ENCODE measurements around the gene LIG3. TPM values are rescaled to one million over a fixed set of nuclear protein-coding genes. Genes with fewer than 3 reads are reported as not detected.
"Not testable (repeated sequence)": the region's sequence is repeated elsewhere in the genome, so short reads cannot be mapped to it uniquely, and the experiment has no call there.

Gene LIG3
- total RNA-seq, 2 donors from 2014 or later = 42.6 to 116 TPM

GRCh38 chr17:35019386-35020179, 39.3 kb downstream of the LIG3 start:
- ATAC-seq (no peak), DNase-seq (ENCODE audit: low spot score in 2 of 2) (no peak)
- no peaks in the 10 kb centered on the region for H3K9me3 Mint-ChIP-seq
- H3K27ac Mint-ChIP-seq = peak overlapping the region in 1 of 2 donors; percentile 2
- no peaks in the 10 kb centered on the region for H3K36me3 Mint-ChIP-seq

- DNase-seq (ENCODE audit: low spot score in 2 of 2) (no peak), ATAC-seq (no peak)
- no peaks in the 10 kb centered on the region for H3K9me3 Mint-ChIP-seq
- H3K36me3 Mint-ChIP-seq = no peaks in the 10 kb centered on the region
- peak overlapping the region in 1 of 2 donors; percentile 92 for H3K27ac Mint-ChIP-seq
These were observed 41.4 kb downstream of the LIG3 start for GRCh38 chr17:35021520-35022380.

DNA sequence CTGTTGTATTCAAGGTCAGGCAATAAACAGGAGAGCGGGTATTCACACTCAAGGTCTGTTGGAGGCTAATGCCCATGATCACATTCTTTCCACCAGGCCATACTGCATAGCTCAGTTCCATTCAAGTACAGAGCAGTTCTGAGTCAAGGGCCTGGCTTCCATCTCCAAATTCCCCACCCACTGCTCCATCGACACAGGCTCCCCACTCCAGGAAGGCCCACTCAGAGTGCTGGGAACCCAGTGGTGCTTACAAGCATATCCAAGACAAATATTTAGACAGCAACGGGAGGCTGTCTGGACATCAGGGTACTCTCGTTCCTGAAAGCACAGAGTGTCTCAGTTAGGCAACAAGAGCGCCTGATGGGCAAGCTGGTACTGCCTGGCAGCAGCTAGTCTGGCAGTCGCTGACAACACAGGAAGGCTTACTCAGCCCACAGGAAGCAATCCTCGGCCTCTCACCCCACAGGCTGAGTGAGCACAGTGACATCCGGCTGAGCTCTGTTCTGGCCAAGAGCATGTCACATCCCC, 42.3 kb downstream of the LIG3 start:
- Mint-ChIP-seq H3K36me3 (no peaks in the 10 kb centered on the region), H3K27ac (peak overlapping the region; percentile 90 to 92), H3K9me3 (no peaks in the 10 kb centered on the region)
- DNase-seq (ENCODE audit: low spot score in 2 of 2) (peak; percentile 68 to 84), ATAC-seq (peak; percentile 98 to 100)

- DNase-seq (ENCODE audit: low spot score in 2 of 2) (no peak), ATAC-seq (no peak)
- H3K9me3 Mint-ChIP-seq = no peaks in the 10 kb centered on the region
- peak overlapping the region in 1 of 2 donors; percentile 92 for H3K27ac Mint-ChIP-seq
- no peaks in the 10 kb centered on the region for H3K36me3 Mint-ChIP-seq
These were observed 43.2 kb downstream of the LIG3 start for GRCh38 chr17:35023538-35023937.

- H3K27ac Mint-ChIP-seq = no peak overlapping the region
- ATAC-seq = no peak
- no peaks in the 10 kb centered on the region for H3K9me3 Mint-ChIP-seq
- no peaks in the 10 kb centered on the region for H3K36me3 Mint-ChIP-seq
- DNase-seq (ENCODE audit: low spot score in 2 of 2) = no peak
These were observed 45.2 kb downstream of the LIG3 start for GRCh38 chr17:35025541-35025940.

DNA sequence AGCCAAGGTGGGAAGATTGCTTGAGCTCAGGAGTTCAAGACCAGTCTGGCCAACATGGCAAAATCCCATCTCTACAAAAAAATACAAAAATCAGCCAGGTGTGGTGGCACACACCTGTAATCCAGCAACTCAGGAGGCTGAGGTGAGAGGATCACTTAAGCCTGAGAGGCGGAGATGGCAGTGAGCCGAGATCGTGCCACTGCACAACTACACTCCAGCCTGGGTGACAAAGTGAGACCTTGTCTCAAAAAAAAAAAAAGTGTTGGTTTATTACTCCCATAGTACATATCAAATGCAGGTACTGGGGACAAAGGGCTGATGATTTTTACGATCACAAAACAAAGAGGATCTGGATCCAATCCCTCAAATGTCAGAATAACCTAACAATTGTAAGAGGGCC, 47.8 kb downstream of the LIG3 start:
- H3K27ac Mint-ChIP-seq = peak overlapping the region in 1 of 2 donors; percentile 43
- not testable (repeated sequence) for H3K9me3 Mint-ChIP-seq; DNase-seq (ENCODE audit: low spot score in 2 of 2); ATAC-seq; H3K36me3 Mint-ChIP-seq

GRCh38 chr17:35028531-35029262, 48.4 kb downstream of the LIG3 start:
- peak in 1 of 2 donors; percentile 20 for ATAC-seq
- peak overlapping the region; percentile 33 to 43 for H3K27ac Mint-ChIP-seq
- no peaks in the 10 kb centered on the region for H3K9me3 Mint-ChIP-seq
- no peak for DNase-seq (ENCODE audit: low spot score in 2 of 2)
- H3K36me3 Mint-ChIP-seq = peaks cover 0 to 10% of the 10 kb centered on the region in 2 donors

DNA sequence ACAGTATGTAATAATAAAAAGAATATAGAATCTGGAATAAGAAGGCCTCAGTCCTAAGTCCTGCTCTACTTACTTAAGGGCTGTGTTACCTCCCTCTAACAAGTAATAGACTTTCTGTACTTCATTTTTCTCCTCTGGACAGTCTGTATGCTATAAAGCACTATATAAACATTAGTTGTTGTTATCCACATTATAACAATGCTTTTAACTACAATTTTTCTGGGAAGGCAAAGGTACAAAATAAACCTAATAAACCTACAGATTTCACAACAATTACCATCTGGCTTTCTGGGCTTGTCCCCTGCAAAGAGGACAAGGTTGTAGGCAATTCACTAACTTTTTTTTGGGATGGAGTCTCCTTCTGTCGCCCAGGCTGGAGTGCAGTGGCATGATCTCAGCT, 50.5 kb downstream of the LIG3 start:
- H3K27ac Mint-ChIP-seq = no peak overlapping the region
- ATAC-seq (no peak), DNase-seq (ENCODE audit: low spot score in 2 of 2) (no peak)
- H3K36me3 Mint-ChIP-seq = peaks cover 0 to 10% of the 10 kb centered on the region in 2 donors
- H3K9me3 Mint-ChIP-seq = no peaks in the 10 kb centered on the region

DNA sequence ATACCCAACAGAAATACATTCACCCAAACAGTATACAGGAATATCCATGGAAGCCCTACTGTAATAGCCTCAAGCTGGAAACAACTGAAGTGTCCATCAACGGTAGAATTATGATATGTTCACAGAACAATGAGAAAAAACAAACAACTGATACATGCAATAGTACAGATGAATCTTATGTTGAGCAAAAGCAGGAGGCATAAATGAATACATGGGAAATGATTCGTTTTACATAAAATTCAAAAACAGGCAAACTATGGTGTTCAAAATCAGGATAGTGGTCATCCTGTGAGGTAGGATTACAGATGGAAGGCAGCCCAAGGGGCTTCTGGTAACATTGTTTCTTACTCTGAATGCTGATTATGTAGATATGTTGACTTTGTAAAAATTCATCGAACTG, 58.1 kb downstream of the LIG3 start:
- ATAC-seq = peak in 1 of 2 donors; percentile 74
- Mint-ChIP-seq H3K36me3 (peaks cover 0 to 7% of the 10 kb centered on the region in 2 donors), H3K9me3 (peaks cover 0 to 4% of the 10 kb centered on the region in 2 donors), H3K27ac (no peak overlapping the region)
- DNase-seq (ENCODE audit: low spot score in 2 of 2) = no peak

DNA sequence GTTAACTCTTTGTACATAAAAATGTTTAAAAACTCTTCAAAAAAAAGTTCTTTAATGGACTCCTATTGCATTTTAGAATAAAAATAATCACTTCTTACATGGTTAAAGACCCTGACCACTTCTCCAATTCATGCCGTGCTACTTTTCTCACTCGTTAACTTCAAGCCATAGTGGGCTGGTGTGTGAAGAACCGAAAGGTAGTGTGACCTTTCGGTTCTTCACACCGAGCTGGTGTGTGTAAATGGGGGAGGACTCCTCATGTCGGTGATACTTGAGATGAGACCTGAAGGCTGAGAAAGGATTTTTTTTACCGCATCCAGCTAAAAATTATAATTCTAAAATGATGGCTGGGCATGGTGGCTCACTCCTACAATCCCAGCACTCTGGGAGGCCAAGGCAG, 61.1 kb downstream of the LIG3 start:
- Mint-ChIP-seq H3K36me3 (peaks cover 0 to 7% of the 10 kb centered on the region in 2 donors), H3K9me3 (peaks cover 0 to 4% of the 10 kb centered on the region in 2 donors), H3K27ac (no peak overlapping the region)
- DNase-seq (ENCODE audit: low spot score in 2 of 2) (no peak), ATAC-seq (no peak)

GRCh38 chr17:35044181-35044580, 63.9 kb downstream of the LIG3 start:
- no peak overlapping the region for H3K27ac Mint-ChIP-seq
- ATAC-seq = no peak

GRCh38 chr17:35045458-35045979, 65.2 kb downstream of the LIG3 start:
- Mint-ChIP-seq H3K36me3 (peaks cover 0 to 13% of the 10 kb centered on the region in 2 donors), H3K27ac (peak overlapping the region; percentile 90 to 96)
- not testable (repeated sequence) for ATAC-seq; H3K9me3 Mint-ChIP-seq; DNase-seq (ENCODE audit: low spot score in 2 of 2)

More at GRCh38 chr17:35044181-35044580, 63.9 kb downstream of the LIG3 start:
- H3K9me3 Mint-ChIP-seq = peaks cover 0 to 4% of the 10 kb centered on the region in 2 donors
- H3K36me3 Mint-ChIP-seq = peaks cover 0 to 13% of the 10 kb centered on the region in 2 donors
- DNase-seq (ENCODE audit: low spot score in 2 of 2) = no peak

GRCh38 chr17:35046245-35046644, 65.9 kb downstream of the LIG3 start:
- no peak for DNase-seq (ENCODE audit: low spot score in 2 of 2)
- ATAC-seq = no peak
- Mint-ChIP-seq H3K36me3 (peaks cover 0 to 8% of the 10 kb centered on the region in 2 donors), H3K9me3 (peaks cover 0 to under 1% of the 10 kb centered on the region in 2 donors), H3K27ac (peak overlapping the region; percentile 90 to 96)

GRCh38 chr17:35046740-35047283, 66.5 kb downstream of the LIG3 start:
- Mint-ChIP-seq H3K36me3 (peaks cover 0 to 6% of the 10 kb centered on the region in 2 donors), H3K9me3 (no peaks in the 10 kb centered on the region), H3K27ac (peak overlapping the region; percentile 90 to 96)
- DNase-seq (ENCODE audit: low spot score in 2 of 2) (peak; percentile 57 to 67), ATAC-seq (peak; percentile 95 to 98)

DNA sequence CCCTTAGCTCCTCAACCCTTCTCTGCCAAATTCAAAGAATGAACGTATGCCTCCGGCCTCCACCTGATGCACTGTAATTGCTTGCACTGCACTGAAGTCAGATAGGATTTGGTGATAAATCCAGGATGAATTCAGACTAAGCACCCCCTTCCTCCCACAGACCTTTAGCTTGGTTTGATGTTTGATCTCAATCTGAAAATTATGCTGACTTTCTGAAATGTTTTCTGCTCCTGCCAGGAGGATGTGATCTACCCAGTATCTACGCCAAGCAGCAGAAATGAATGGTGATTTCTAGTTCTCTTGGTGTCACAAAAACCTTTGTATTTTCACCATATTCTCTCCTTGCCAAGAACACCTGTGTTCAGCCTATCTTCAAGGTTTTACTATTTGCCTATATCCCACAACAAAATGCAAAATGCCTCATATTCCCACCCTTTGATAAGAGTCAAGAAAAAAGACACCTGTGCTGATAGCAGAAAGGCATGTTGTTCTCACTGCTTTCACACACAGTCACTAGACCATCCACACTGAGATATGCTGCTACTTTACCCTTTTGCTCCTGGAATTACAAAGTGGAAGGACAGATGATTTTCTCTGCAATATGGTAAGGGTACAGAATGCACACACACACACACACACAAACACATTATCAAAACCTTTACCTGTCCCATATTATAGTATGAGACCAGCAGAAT, 68.5 kb downstream of the LIG3 start:
- peaks cover 0 to 4% of the 10 kb centered on the region in 2 donors for H3K9me3 Mint-ChIP-seq
- no peak for ATAC-seq

More for the DNA sequence above, 68.5 kb downstream of the LIG3 start:
- Mint-ChIP-seq H3K27ac (peak overlapping the region; percentile 13 to 36), H3K36me3 (peaks cover 0 to 6% of the 10 kb centered on the region in 2 donors)
- DNase-seq (ENCODE audit: low spot score in 2 of 2) = no peak

All from activated naive CD4-positive, alpha-beta T cell treated with anti-CD3 and anti-CD28 coated beads, Interleukin-2, amount 50 U/mL, for 72 hours (primary cell).